NCI-H526 (cell line): ENCODE data around the gene BORCS6.

Experiments
- DNase-seq, 2 experiments: peaks; one replicate each; lab custom pipeline; 2025; lab: John Stamatoyannopoulos, UW

Gene BORCS6

GRCh38 chr17:8210761-8211458, 20.9 kb upstream of the BORCS6 start:
- peak; percentile 33 to 45 for DNase-seq

- DNase-seq, result peak; percentile 85 to 93
Observed at GRCh38 chr17:8209907-8210760, 20.2 kb upstream of the BORCS6 start, which contains the start of gene AURKB. Gene AURKB (minus strand): TSS chr17:8210575. CDS start chr17:8210224, 351 bp downstream.

- no peak for DNase-seq
Observed at GRCh38 chr17:8206536-8206935, 16.6 kb upstream of the BORCS6 start.

GRCh38 chr17:8204761-8205555, 15.0 kb upstream of the BORCS6 start:
- DNase-seq, result no peak

GRCh38 chr17:8192070-8192815, 2.3 kb upstream of the BORCS6 start:
- DNase-seq, result peak; percentile 84 to 85

- DNase-seq, result no peak
Observed at GRCh38 chr17:8190506-8190905, 526 bp upstream of the BORCS6 start.

- peak in 1 of 2 experiments; percentile 32 for DNase-seq
Observed at GRCh38 chr17:8189041-8189710, 804 bp downstream of the BORCS6 start.

- DNase-seq, result no peak
Observed at GRCh38 chr17:8188263-8188839, 1.6 kb downstream of the BORCS6 start.

GRCh38 chr17:8187517-8188262, 2.3 kb downstream of the BORCS6 start:
- peak; percentile 95 to 97 for DNase-seq

GRCh38 chr17:8186787-8187516, 3.0 kb downstream of the BORCS6 start:
- DNase-seq, result peak; percentile 92 to 94

GRCh38 chr17:8186446-8186786, 3.6 kb downstream of the BORCS6 start:
- DNase-seq, result no peak

- peak; percentile 51 to 79 for DNase-seq
Observed at GRCh38 chr17:8185582-8186445, 4.2 kb downstream of the BORCS6 start.

GRCh38 chr17:8176998-8177731, 12.8 kb downstream of the BORCS6 start:
- DNase-seq, result no peak

GRCh38 chr17:8176197-8176940, 13.6 kb downstream of the BORCS6 start, which contains the start of gene TMEM107:
Gene TMEM107 (minus strand): TSS chr17:8176380. CDS start chr17:8176286, 94 bp downstream.
- DNase-seq, result peak; percentile 49 to 84

GRCh38 chr17:8175795-8176196, 14.2 kb downstream of the BORCS6 start:
- DNase-seq, result peak in 1 of 2 experiments; percentile 24

- peak in 1 of 2 experiments; percentile 77 for DNase-seq
Observed at GRCh38 chr17:8173871-8174322, 16.1 kb downstream of the BORCS6 start.
